Uterus (tissue), 4 donors: ENCODE data around the gene PTGES. TPM values are rescaled to one million over a fixed set of nuclear protein-coding genes. Genes with fewer than 3 reads are reported as not detected.
"Not testable (repeated sequence)": the region's sequence is repeated elsewhere in the genome, so short reads cannot be mapped to it uniquely, and the experiment has no call there.

Source experiments
- DNase-seq, 2 donors: peaks; one replicate each; pipeline ENCODE4 v3.0.0-alpha.2; 2019 to 2020
- H3K27ac ChIP-seq, 2 donors: fragments of 200-600 bp; sonication (generic); 1 replicate in 1 of 2; 2 replicates in 1 of 2; pipeline ENCODE4 v1.5.1; 2016 to 2018
- H3K27me3 ChIP-seq, 2 donors: fragments of 200-600 bp; sonication (generic); one replicate each; pipeline ENCODE4 v1.5.1; 2018 to 2019; ENCODE audit warnings: control low read depth in 1 of 2
- H3K36me3 ChIP-seq, 2 donors: fragments of 200-600 bp; sonication (generic); one replicate each; pipeline ENCODE4 v1.5.1; 2019; ENCODE audit warnings: control low read depth in 1 of 2
- H3K4me1 ChIP-seq, 2 donors: fragments of 200-600 bp; sonication (generic); one replicate each; pipeline ENCODE4 v1.5.1; 2018 to 2019; ENCODE audit warnings: control low read depth in 1 of 2
- H3K4me3 ChIP-seq, 2 donors: fragments of 200-600 bp; sonication (generic); 1 replicate in 1 of 2; 2 replicates in 1 of 2; pipeline ENCODE4 v1.5.1; 2018 to 2019; ENCODE audit warnings: mild to moderate bottlenecking in 1 of 2
- H3K9me3 ChIP-seq, 2 donors: fragments of 200-600 bp; sonication (generic); one replicate each; pipeline ENCODE4 v1.5.1; 2019; ENCODE audit warnings: control low read depth in 1 of 2
- POLR2A ChIP-seq, 2 donors: fragments of 450-650 bp; IDR thresholded peaks; one replicate each; pipeline ENCODE4 v1.6.1; 2016; ENCODE audit warnings: antibody characterized with exemption in 2 of 2, mild to moderate bottlenecking in 1 of 2, moderate library complexity in 1 of 2
- intact Hi-C: fragments of 100-400 bp; cut with DNase I; formaldehyde crosslinking; loops from one replicate; pipeline ENCODE4 v1.15.1; 2023; ENCODE audit warnings: low total_unique reads
- total RNA-seq, 4 donors: library from RNA; depleted of rRNA in 3 of 4; stranded (reverse); fragments of >200 nt in 3 of 4; gene quantifications; one replicate each; pipeline versions ENCODE4 v1.1.0 to v1.2.4, GENCODE V29; 2014 to 2023
- TF ChIP-seq, protein P1 (sequence below), 4 experiments: fragments of 200-600 bp in 2 of 4; fragments of 450-650 bp in 2 of 4; sonication (generic) in 2 of 4; IDR thresholded peaks; one replicate each; pipeline ENCODE4 v1.5.1; 2016 to 2019; ENCODE audit warnings: antibody characterized with exemption in 4 of 4, mild to moderate bottlenecking in 2 of 4, moderate library complexity in 1 of 4
- donor health status: DM: yes; HTN: yes; CAD: no.

The PTGES gene
- total RNA-seq, 4 donors from 2014 or later: 1.3 to 7.5 (median 4.2) TPM; not detected in 1

DNA sequence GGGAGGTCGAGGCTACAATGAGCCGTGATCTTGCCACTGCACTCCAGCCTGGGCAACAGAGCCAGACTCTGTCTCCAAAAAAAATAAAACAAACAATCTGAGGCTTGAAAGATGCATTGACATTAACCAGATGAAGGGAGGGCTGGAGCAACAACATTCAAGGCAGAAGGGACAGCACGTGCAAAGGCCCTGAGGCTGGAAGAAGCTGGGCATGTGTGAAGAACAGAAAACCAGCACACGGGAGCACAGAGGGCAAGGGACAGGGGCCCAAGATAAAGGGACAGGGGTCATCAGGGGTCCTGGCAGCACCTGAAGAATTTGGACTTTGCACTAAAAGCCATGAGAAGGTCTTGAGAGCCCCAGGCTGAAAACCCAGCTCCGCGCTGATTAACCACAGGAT, 3.3 kb downstream of the PTGES start:
- intact Hi-C loops: no loop called here
- H3K9me3 ChIP-seq: no peaks in the 10 kb centered on the region
- H3K27ac ChIP-seq: no peak overlapping the region
- no peak for DNase-seq
- H3K36me3 ChIP-seq: no peaks in the 10 kb centered on the region
- H3K4me3 ChIP-seq: no peak overlapping the region
- H3K4me1 ChIP-seq: peaks cover 0 to 3% of the 10 kb centered on the region in 2 donors
- no peaks in the 10 kb centered on the region for H3K27me3 ChIP-seq
- TF ChIP-seq POLR2A (IDR thresholded peaks at IDR 0.05): no peak
- TF ChIP-seq, protein P1, sequence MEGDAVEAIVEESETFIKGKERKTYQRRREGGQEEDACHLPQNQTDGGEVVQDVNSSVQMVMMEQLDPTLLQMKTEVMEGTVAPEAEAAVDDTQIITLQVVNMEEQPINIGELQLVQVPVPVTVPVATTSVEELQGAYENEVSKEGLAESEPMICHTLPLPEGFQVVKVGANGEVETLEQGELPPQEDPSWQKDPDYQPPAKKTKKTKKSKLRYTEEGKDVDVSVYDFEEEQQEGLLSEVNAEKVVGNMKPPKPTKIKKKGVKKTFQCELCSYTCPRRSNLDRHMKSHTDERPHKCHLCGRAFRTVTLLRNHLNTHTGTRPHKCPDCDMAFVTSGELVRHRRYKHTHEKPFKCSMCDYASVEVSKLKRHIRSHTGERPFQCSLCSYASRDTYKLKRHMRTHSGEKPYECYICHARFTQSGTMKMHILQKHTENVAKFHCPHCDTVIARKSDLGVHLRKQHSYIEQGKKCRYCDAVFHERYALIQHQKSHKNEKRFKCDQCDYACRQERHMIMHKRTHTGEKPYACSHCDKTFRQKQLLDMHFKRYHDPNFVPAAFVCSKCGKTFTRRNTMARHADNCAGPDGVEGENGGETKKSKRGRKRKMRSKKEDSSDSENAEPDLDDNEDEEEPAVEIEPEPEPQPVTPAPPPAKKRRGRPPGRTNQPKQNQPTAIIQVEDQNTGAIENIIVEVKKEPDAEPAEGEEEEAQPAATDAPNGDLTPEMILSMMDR (IDR thresholded peaks at IDR 0.05): no peak

DNA sequence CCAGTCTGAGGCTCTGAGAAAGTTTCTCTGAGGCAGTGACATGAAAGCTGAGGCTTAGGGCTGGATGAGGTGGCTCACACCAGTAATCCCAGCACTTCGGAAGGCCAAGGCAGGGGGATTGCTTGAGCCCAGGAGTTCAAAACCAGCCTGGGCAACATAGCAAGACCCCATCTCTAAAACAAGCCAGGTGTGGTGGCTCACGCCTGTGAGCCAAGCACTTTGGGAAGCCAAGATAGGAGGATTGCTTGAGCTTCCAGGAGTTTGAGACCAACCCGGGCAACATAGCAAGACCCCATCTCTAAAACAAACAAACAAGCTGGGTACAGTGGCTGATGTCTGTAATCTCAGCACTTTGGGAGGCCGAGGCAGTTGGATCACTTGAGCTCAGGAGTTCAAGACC, 3.8 kb downstream of the PTGES start:
- intact Hi-C loops, H3K4me1 ChIP-seq, H3K36me3 ChIP-seq, DNase-seq, H3K27ac ChIP-seq, H3K9me3 ChIP-seq, H3K4me3 ChIP-seq, H3K27me3 ChIP-seq: not testable (repeated sequence)

DNA sequence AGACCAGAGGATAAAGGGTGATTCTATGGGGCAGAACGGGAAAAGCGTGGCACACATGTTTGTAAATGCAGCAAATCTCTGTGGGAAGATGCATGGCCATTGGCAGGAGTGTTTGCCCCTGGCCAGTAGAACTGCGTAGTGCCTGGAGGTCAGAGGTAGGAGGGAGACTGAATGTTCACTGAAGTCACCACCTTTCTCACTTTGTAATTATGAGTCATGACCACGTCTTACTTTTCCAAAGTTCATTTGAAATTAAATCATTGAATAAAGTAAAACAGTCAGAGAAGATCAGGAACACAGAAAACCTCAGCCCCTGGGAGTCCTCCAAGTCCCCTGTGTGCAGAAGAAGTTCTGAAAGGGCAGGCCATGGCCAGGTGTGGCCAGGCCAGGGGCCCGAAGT, 4.6 kb downstream of the PTGES start:
- intact Hi-C loops: no loop called here
- H3K27ac ChIP-seq: no peak overlapping the region
- no peaks in the 10 kb centered on the region for H3K36me3 ChIP-seq
- H3K9me3 ChIP-seq: no peaks in the 10 kb centered on the region
- peaks cover 0 to 3% of the 10 kb centered on the region in 2 donors for H3K4me1 ChIP-seq
- H3K4me3 ChIP-seq: no peak overlapping the region
- no peak for TF ChIP-seq POLR2A (IDR thresholded peaks at IDR 0.05)
- TF ChIP-seq, protein P1 (IDR thresholded peaks at IDR 0.05): no peak
- DNase-seq: no peak
- no peaks in the 10 kb centered on the region for H3K27me3 ChIP-seq

DNA sequence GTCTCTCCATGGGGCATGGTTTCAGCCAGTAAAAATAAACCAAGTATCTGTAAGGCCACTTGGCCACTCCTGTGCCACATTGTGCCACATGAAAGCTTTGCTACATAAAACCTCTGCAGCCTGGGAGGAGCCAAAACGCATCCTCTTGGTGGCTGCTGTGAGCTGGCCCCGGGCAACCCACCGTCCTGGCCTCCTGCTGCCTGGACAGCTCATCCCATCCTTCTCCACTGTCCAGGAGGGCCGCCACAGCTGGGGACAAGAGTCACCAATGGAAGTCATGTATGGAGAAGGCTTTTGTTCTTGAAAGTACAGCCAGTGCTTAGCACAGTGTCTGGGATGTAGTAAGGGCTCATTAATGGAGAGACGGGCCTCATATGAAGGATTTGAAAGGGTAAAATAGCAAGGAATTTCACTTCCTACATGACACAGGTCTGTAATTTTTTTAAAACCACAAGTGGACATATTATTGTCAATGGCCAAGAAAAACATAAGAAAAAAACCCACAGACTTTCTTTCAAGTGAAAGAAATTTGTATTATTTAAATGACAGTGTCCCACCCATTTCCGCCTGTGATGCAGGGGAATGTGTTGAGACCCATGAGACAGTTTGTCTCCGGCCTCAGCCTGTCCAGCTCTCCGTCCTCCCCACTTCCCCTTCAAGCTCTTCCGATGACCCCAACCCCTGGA, 6.6 kb downstream of the PTGES start:
- no peaks in the 10 kb centered on the region for H3K27me3 ChIP-seq
- no peaks in the 10 kb centered on the region for H3K36me3 ChIP-seq
- no peak overlapping the region for H3K27ac ChIP-seq
- no peaks in the 10 kb centered on the region for H3K4me1 ChIP-seq
- intact Hi-C loops: no loop called here
- no peak for TF ChIP-seq POLR2A (IDR thresholded peaks at IDR 0.05)
- H3K4me3 ChIP-seq: no peak overlapping the region
- H3K9me3 ChIP-seq: no peaks in the 10 kb centered on the region
- no peak for DNase-seq

DNA sequence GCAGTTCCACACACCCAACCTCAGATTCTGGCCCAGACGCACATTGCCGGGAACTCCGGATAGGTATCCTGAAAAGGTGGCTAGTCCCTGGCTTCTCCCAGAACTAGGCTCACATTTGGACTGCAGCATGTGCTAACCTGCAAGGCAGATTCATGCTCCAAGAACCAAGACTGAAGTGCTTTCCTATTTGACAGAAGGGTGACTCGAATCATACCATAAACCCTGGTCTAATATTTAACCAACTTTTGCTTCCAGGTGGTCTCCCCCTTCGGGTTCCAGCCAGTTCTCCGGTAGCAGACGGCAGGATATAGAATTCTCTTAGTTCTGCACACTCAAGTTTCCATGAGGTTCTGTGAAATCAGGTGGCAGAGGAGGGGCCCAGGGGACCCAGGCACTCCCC, 7.6 kb downstream of the PTGES start:
- no peak for TF ChIP-seq POLR2A (IDR thresholded peaks at IDR 0.05)
- TF ChIP-seq, protein P1 (IDR thresholded peaks at IDR 0.05): no peak
- Histone ChIP-seq H3K36me3 (no peaks in the 10 kb centered on the region), H3K4me3 (no peak overlapping the region), H3K4me1 (no peaks in the 10 kb centered on the region), H3K27ac (no peak overlapping the region), H3K27me3 (no peaks in the 10 kb centered on the region), H3K9me3 (no peaks in the 10 kb centered on the region)
- intact Hi-C loops: no loop called here
- no peak for DNase-seq

DNA sequence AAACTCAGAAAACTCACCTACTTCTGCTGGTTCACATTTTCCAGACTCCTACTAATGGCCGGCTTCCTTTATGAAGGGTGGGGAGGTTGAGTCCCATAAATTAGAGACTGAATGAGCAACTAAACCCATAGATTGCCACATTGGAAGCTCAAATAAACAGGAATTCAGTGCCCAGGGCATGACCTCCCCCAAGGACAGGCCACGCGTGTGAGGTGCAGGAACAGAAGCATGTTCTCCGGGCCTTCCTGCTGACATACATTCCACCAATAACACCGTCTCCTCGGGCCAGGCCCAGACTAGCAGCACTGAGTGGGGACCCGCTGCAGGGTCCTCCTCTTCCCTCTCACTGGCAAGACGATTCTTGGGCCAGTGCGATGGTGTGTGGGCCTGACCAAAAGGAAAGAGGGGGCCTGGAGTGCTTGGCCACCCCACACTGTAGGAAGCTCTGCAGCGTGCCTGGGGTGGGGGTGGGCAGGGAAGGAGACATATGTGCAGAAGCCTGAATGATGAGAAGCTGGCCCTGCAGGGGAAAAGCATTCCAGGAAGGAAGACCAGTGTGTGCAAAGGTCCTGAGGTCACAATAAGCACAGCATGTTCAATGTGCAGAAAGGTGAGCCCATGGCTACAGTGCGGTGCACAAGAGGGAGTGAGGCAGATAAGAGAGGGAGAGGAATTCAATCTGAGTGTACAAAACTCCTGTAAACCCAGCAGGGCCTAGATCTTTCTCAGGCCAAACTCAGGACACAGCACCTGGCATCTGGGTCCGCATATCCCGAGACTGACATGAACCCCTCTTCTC, 12.0 kb downstream of the PTGES start:
- H3K4me3 ChIP-seq: no peak overlapping the region
- intact Hi-C loops: no loop called here

More for the DNA sequence above, 12.0 kb downstream of the PTGES start:
- no peaks in the 10 kb centered on the region for H3K4me1 ChIP-seq
- TF ChIP-seq POLR2A (IDR thresholded peaks at IDR 0.05): no peak
- TF ChIP-seq, protein P1 (IDR thresholded peaks at IDR 0.05): no peak
- no peak overlapping the region for H3K27ac ChIP-seq
- no peaks in the 10 kb centered on the region for H3K27me3 ChIP-seq
- no peak for DNase-seq
- no peaks in the 10 kb centered on the region for H3K9me3 ChIP-seq
- no peaks in the 10 kb centered on the region for H3K36me3 ChIP-seq
